Mesodermal cell (in vitro differentiated cells): Measurements from ENCODE around the gene PKD1.
"Not testable (repeated sequence)": the region's sequence is repeated elsewhere in the genome, so short reads cannot be mapped to it uniquely, and the experiment has no call there.

ENCODE experiments used
- H3K27ac ChIP-seq: 2 replicates; pipeline ENCODE4 v1.7.0; 2013; ENCODE audit warnings: mild to moderate bottlenecking, low read depth, low read length, moderate library complexity; ENCODE audit not compliant: severe bottlenecking
- H3K36me3 ChIP-seq: 2 replicates; pipeline ENCODE4 v1.7.1; 2013; ENCODE audit warnings: mild to moderate bottlenecking, low read length, moderate library complexity; ENCODE audit not compliant: control insufficient read depth, insufficient read depth
- H3K4me1 ChIP-seq: one replicate; pipeline ENCODE4 v1.7.1; 2013; ENCODE audit warnings: mild to moderate bottlenecking, low read length; ENCODE audit not compliant: insufficient read depth, control insufficient read depth, poor library complexity, severe bottlenecking
- H3K4me3 ChIP-seq: 2 replicates; pipeline ENCODE4 v1.7.0; 2013; ENCODE audit warnings: low read length, control low read depth, mild to moderate bottlenecking; ENCODE audit not compliant: insufficient read depth, poor library complexity, severe bottlenecking; ENCODE audit errors: extremely low read depth
- H3K9me3 ChIP-seq: 2 replicates; pipeline ENCODE4 v1.7.1; 2013; ENCODE audit warnings: mild to moderate bottlenecking, low read length, moderate library complexity; ENCODE audit not compliant: control insufficient read depth
- WGBS, 2 experiments: methylation state at CpG; one replicate each; pipeline ENCODE4 v1.1.5; 2013; ENCODE audit warnings: missing lambda C conversion rate in 2 of 2; ENCODE audit not compliant: insufficient coverage in 2 of 2; 5-methylcytosine and 5-hydroxymethylcytosine counted together

The PKD1 gene

GRCh38 chr16:2122429-2122828 lies 13.3 kb downstream of the PKD1 start:
- H3K36me3 ChIP-seq, result no peaks in the 10 kb centered on the region
- 95 to 98% methylated on average over 15 of the region's 17 CpGs for WGBS, 2 experiments

GRCh38 chr16:2121853-2122252 lies 13.8 kb downstream of the PKD1 start:
- Histone ChIP-seq H3K4me3 (no peak overlapping the region), H3K36me3 (no peaks in the 10 kb centered on the region), H3K4me1 (peaks cover 27% of the 10 kb centered on the region), H3K27ac (no peak overlapping the region), H3K9me3 (no peaks in the 10 kb centered on the region)
- WGBS, 2 experiments, result 86 to 93% methylated on average over 13 to 15 of the region's 19 CpGs

More at GRCh38 chr16:2122429-2122828, 13.3 kb downstream of the PKD1 start:
- peaks cover 33% of the 10 kb centered on the region for H3K4me1 ChIP-seq
- H3K4me3 ChIP-seq, result no peak overlapping the region
- H3K27ac ChIP-seq, result no peak overlapping the region
- H3K9me3 ChIP-seq, result no peaks in the 10 kb centered on the region

DNA sequence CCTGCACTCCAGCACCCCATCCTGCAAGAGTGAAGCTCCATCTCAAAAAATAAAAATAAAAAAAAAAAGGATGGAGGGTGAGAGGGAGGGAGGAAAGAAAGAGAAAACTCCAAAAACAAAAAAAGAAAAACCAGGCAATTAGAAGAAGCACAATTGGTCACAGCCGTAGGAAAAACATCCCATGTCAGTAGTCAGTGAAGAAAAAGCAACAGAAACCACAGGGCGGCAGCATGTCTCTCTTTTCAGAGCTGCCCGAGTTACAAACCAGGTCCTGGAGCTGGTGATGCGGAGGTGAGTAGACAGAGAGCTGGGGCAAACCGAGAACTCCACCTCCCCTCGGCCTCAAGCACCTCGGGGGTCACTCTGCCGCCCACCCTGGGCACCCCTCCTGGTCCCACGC lies 14.4 kb downstream of the PKD1 start:
- 61 to 67% methylated on average over 2 to 4 of the region's 9 CpGs for WGBS, 2 experiments
- not testable (repeated sequence) for H3K9me3 ChIP-seq, H3K36me3 ChIP-seq, H3K27ac ChIP-seq, H3K4me3 ChIP-seq
- H3K4me1 ChIP-seq, result peaks cover 23% of the 10 kb centered on the region

- 99 to 100% methylated on average over 2 to 15 of the region's 35 CpGs for WGBS, 2 experiments
Measured at GRCh38 chr16:2117960-2118722, 17.6 kb downstream of the PKD1 start.

DNA sequence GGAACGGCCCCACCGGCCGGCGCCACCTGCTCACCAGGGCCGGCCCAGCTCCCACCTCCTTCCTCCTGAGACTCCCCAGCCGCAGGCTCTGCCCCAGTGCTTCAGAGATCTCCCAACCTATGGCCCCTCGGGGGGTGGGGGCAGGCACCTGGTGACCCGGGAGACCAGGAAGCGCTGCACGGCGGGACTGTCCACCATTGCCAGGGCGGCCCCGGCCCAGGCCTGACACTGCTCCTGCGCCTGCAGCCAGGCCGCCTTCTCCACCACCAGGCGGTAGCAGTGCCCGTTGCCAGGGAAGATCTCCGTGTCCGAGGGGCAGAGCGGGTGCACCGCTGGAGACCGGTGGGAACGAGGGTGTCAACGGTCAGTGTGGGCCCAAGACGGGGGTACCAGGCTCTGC lies 18.4 kb downstream of the PKD1 start:
- WGBS, 2 experiments, result no CpG with 5 or more reads among the region's 25 CpGs
- H3K36me3 ChIP-seq, H3K9me3 ChIP-seq, H3K27ac ChIP-seq, H3K4me3 ChIP-seq, H3K4me1 ChIP-seq: not testable (repeated sequence)

More at GRCh38 chr16:2117960-2118722, 17.6 kb downstream of the PKD1 start:
- H3K4me3 ChIP-seq, H3K9me3 ChIP-seq, H3K36me3 ChIP-seq, H3K4me1 ChIP-seq, H3K27ac ChIP-seq: not testable (repeated sequence)

- 96% methylated on average over 8 to 9 of the region's 24 CpGs for WGBS, 2 experiments
- not testable (repeated sequence) for H3K27ac ChIP-seq, H3K4me1 ChIP-seq, H3K4me3 ChIP-seq, H3K9me3 ChIP-seq, H3K36me3 ChIP-seq
Measured at GRCh38 chr16:2116428-2116827, 19.3 kb downstream of the PKD1 start.

GRCh38 chr16:2115591-2115973 lies 20.1 kb downstream of the PKD1 start:
- WGBS, 2 experiments, result 100% methylated on average over 2 of the region's 13 CpGs; no CpG with 5 or more reads in 1 of the 2 experiments
- Histone ChIP-seq H3K9me3 (no peaks in the 10 kb centered on the region), H3K27ac (no peak overlapping the region), H3K36me3 (peaks cover 3% of the 10 kb centered on the region), H3K4me1 (no peaks in the 10 kb centered on the region), H3K4me3 (no peak overlapping the region)

- H3K36me3 ChIP-seq, H3K9me3 ChIP-seq, H3K27ac ChIP-seq, H3K4me1 ChIP-seq, H3K4me3 ChIP-seq: not testable (repeated sequence)
- 95 to 97% methylated on average over 6 to 21 of the region's 34 CpGs for WGBS, 2 experiments
Measured at GRCh38 chr16:2114885-2115590, 20.7 kb downstream of the PKD1 start.

- not testable (repeated sequence) for H3K4me1 ChIP-seq, H3K27ac ChIP-seq, H3K4me3 ChIP-seq, H3K9me3 ChIP-seq, H3K36me3 ChIP-seq
- 96 to 97% methylated on average over 24 to 26 of the region's 26 CpGs for WGBS, 2 experiments
Measured at GRCh38 chr16:2114225-2114624, 21.5 kb downstream of the PKD1 start.

GRCh38 chr16:2112539-2113106 lies 23.1 kb downstream of the PKD1 start:
- not testable (repeated sequence) for H3K4me3 ChIP-seq, H3K9me3 ChIP-seq, H3K4me1 ChIP-seq, H3K27ac ChIP-seq, H3K36me3 ChIP-seq
- 91 to 92% methylated on average over 21 to 22 of the region's 30 CpGs for WGBS, 2 experiments
